Activated naive CD4-positive, alpha-beta T cell treated with anti-CD3 and anti-CD28 coated beads, Interleukin-2, amount 10 ng/mL, durations not matched to agents 7 days and 5 days (primary cell): ENCODE measurements around the gene BIRC3.
"Not testable (repeated sequence)": the region's sequence is repeated elsewhere in the genome, so short reads cannot be mapped to it uniquely, and the experiment has no call there.

ENCODE experiments used
- CTCF ChIA-PET: fragments of 350-600 bp; sonication (Branson Sonifier 250); formaldehyde crosslinking; loops from one replicate; lab custom pipeline; 2021; ENCODE audit warnings: antibody characterized with exemption; lab: Charles Lee
- DNase-seq: peaks from one replicate; pipeline ENCODE4 v3.0.0-alpha.2; 2020
- H3K27ac Mint-ChIP-seq: one replicate; pipeline ENCODE4 v1.8.0; 2021; ENCODE audit warnings: mild to moderate bottlenecking, moderate library complexity, mixed read lengths
- H3K27me3 Mint-ChIP-seq: one replicate; pipeline ENCODE4 v1.8.0; 2021; ENCODE audit warnings: mild to moderate bottlenecking, mixed read lengths
- H3K36me3 Mint-ChIP-seq: one replicate; pipeline ENCODE4 v1.8.0; 2021; ENCODE audit warnings: mixed read lengths
- H3K4me1 Mint-ChIP-seq: one replicate; pipeline ENCODE4 v1.8.0; 2021; ENCODE audit warnings: mixed read lengths
- H3K4me3 Mint-ChIP-seq: one replicate; pipeline ENCODE4 v1.8.0; 2021; ENCODE audit warnings: mild to moderate bottlenecking, moderate library complexity, mixed read lengths
- H3K9me3 Mint-ChIP-seq: one replicate; pipeline ENCODE4 v1.8.0; 2021; ENCODE audit warnings: mixed read lengths

Gene BIRC3

GRCh38 chr11:102284008-102284407, 33.3 kb upstream of the BIRC3 start:
- CTCF ChIA-PET = interaction anchor here (0.9 to 2.8 kb wide), 7 partner anchors 10 to 383 kb away, joined by 3 to 9 read pairs (median 5); no protein-coding TSS in a partner anchor
- H3K36me3 Mint-ChIP-seq = no peaks in the 10 kb centered on the region
- H3K27ac Mint-ChIP-seq = no peak overlapping the region
- H3K9me3 Mint-ChIP-seq = no peaks in the 10 kb centered on the region
- H3K27me3 Mint-ChIP-seq = peaks cover 11% of the 10 kb centered on the region
- peaks cover 27% of the 10 kb centered on the region for H3K4me1 Mint-ChIP-seq
- no peak overlapping the region for H3K4me3 Mint-ChIP-seq
- DNase-seq = no peak

GRCh38 chr11:102286292-102286691, 31.0 kb upstream of the BIRC3 start:
- Mint-ChIP-seq H3K4me1 (peaks cover 26% of the 10 kb centered on the region), H3K27me3 (peaks cover 7% of the 10 kb centered on the region), H3K27ac (no peak overlapping the region), H3K4me3 (no peak overlapping the region), H3K36me3 (no peaks in the 10 kb centered on the region), H3K9me3 (no peaks in the 10 kb centered on the region)
- DNase-seq = no peak
- CTCF ChIA-PET = interaction anchor here (0.7 to 10.7 kb wide), 5 partner anchors 18 to 58 kb away, joined by 3 to 136 read pairs (median 3); partner anchors contain the start of gene BIRC2

- H3K9me3 Mint-ChIP-seq = no peaks in the 10 kb centered on the region
- H3K27me3 Mint-ChIP-seq = peaks cover 4% of the 10 kb centered on the region
- CTCF ChIA-PET = interaction anchor here (0.6 to 10.7 kb wide), 24 partner anchors 8 to 378 kb away, joined by 3 to 136 read pairs (median 6); partner anchors contain the start of genes BIRC2 and BIRC3
- no peak overlapping the region for H3K27ac Mint-ChIP-seq
- peak; percentile 44 for DNase-seq
- H3K36me3 Mint-ChIP-seq = no peaks in the 10 kb centered on the region
- H3K4me3 Mint-ChIP-seq = no peak overlapping the region
- H3K4me1 Mint-ChIP-seq = peaks cover 32% of the 10 kb centered on the region
These were observed 29.1 kb upstream of the BIRC3 start for GRCh38 chr11:102287964-102288724.

GRCh38 chr11:102288725-102289083, 28.6 kb upstream of the BIRC3 start:
- Mint-ChIP-seq H3K36me3 (no peaks in the 10 kb centered on the region), H3K9me3 (no peaks in the 10 kb centered on the region), H3K27ac (no peak overlapping the region), H3K27me3 (peaks cover 4% of the 10 kb centered on the region), H3K4me1 (peaks cover 32% of the 10 kb centered on the region), H3K4me3 (no peak overlapping the region)
- DNase-seq = no peak
- CTCF ChIA-PET = interaction anchor here (0.6 to 10.7 kb wide), 25 partner anchors 9 to 377 kb away, joined by 3 to 136 read pairs (median 6); partner anchors contain the start of genes BIRC2 and BIRC3

- peaks cover 4% of the 10 kb centered on the region for H3K27me3 Mint-ChIP-seq
- no peak overlapping the region for H3K27ac Mint-ChIP-seq
- DNase-seq = no peak
- CTCF ChIA-PET = interaction anchor here (0.7 to 10.7 kb wide), 14 partner anchors 11 to 376 kb away, joined by 3 to 136 read pairs (median 7); partner anchors contain the start of genes BIRC2 and BIRC3
- H3K9me3 Mint-ChIP-seq = no peaks in the 10 kb centered on the region
- no peak overlapping the region for H3K4me3 Mint-ChIP-seq
- H3K4me1 Mint-ChIP-seq = peaks cover 38% of the 10 kb centered on the region
- no peaks in the 10 kb centered on the region for H3K36me3 Mint-ChIP-seq
These were observed 27.7 kb upstream of the BIRC3 start for GRCh38 chr11:102289592-102289991.

GRCh38 chr11:102291831-102292230, 25.5 kb upstream of the BIRC3 start:
- Mint-ChIP-seq H3K4me3 (no peak overlapping the region), H3K27me3 (no peaks in the 10 kb centered on the region), H3K36me3 (no peaks in the 10 kb centered on the region), H3K4me1 (peaks cover 50% of the 10 kb centered on the region), H3K9me3 (no peaks in the 10 kb centered on the region), H3K27ac (no peak overlapping the region)
- no peak for DNase-seq
- CTCF ChIA-PET = interaction anchor here (1.0 to 10.7 kb wide), 5 partner anchors 22 to 322 kb away, joined by 3 to 136 read pairs (median 12); partner anchors contain the start of gene BIRC2

GRCh38 chr11:102292933-102293332, 24.4 kb upstream of the BIRC3 start:
- peaks cover 44% of the 10 kb centered on the region for H3K4me1 Mint-ChIP-seq
- H3K36me3 Mint-ChIP-seq = peaks cover under 1% of the 10 kb centered on the region
- H3K27me3 Mint-ChIP-seq = no peaks in the 10 kb centered on the region
- H3K9me3 Mint-ChIP-seq = peaks cover 1% of the 10 kb centered on the region
- H3K27ac Mint-ChIP-seq = no peak overlapping the region
- no peak overlapping the region for H3K4me3 Mint-ChIP-seq
- CTCF ChIA-PET = interaction anchor here (0.8 to 10.7 kb wide), 16 partner anchors 9 to 321 kb away, joined by 3 to 136 read pairs (median 12); partner anchors contain the start of gene BIRC2
- no peak for DNase-seq

GRCh38 chr11:102293873-102294601, 23.2 kb upstream of the BIRC3 start:
- H3K4me1 Mint-ChIP-seq = peaks cover 33% of the 10 kb centered on the region
- H3K27me3 Mint-ChIP-seq = no peaks in the 10 kb centered on the region
- H3K4me3 Mint-ChIP-seq = peak overlapping the region; percentile 58
- H3K27ac Mint-ChIP-seq = peak overlapping the region; percentile 16
- no peak for DNase-seq
- peaks cover 7% of the 10 kb centered on the region for H3K36me3 Mint-ChIP-seq
- CTCF ChIA-PET = interaction anchor here (0.6 to 10.7 kb wide), 30 partner anchors 10 to 373 kb away, joined by 3 to 136 read pairs (median 6); partner anchors contain the start of gene BIRC2
- peaks cover 5% of the 10 kb centered on the region for H3K9me3 Mint-ChIP-seq

- Mint-ChIP-seq H3K4me3 (no peak overlapping the region), H3K4me1 (peaks cover 33% of the 10 kb centered on the region), H3K27ac (no peak overlapping the region), H3K9me3 (peaks cover 8% of the 10 kb centered on the region), H3K36me3 (peaks cover 14% of the 10 kb centered on the region), H3K27me3 (no peaks in the 10 kb centered on the region)
- CTCF ChIA-PET = interaction anchor here (0.6 to 10.7 kb wide), 18 partner anchors 11 to 372 kb away, joined by 3 to 136 read pairs (median 10); partner anchors contain the start of gene BIRC2
- no peak for DNase-seq
These were observed 22.2 kb upstream of the BIRC3 start for GRCh38 chr11:102295045-102295444.

GRCh38 chr11:102296757-102297156, 20.5 kb upstream of the BIRC3 start:
- not testable (repeated sequence) for H3K4me3 Mint-ChIP-seq, H3K27ac Mint-ChIP-seq, DNase-seq, H3K27me3 Mint-ChIP-seq
- H3K36me3 Mint-ChIP-seq = peaks cover 20% of the 10 kb centered on the region
- peaks cover 13% of the 10 kb centered on the region for H3K9me3 Mint-ChIP-seq
- peaks cover 45% of the 10 kb centered on the region for H3K4me1 Mint-ChIP-seq
- CTCF ChIA-PET = interaction anchor here (0.8 to 3.5 kb wide), 3 partner anchors 16 to 19 kb away, joined by 3 to 34 read pairs (median 4); no protein-coding TSS in a partner anchor

GRCh38 chr11:102300837-102301236, 16.4 kb upstream of the BIRC3 start:
- H3K27me3 Mint-ChIP-seq, H3K4me3 Mint-ChIP-seq, H3K27ac Mint-ChIP-seq: not testable (repeated sequence)
- peak; percentile 66 for DNase-seq
- Mint-ChIP-seq H3K4me1 (peaks cover 47% of the 10 kb centered on the region), H3K36me3 (peaks cover 38% of the 10 kb centered on the region), H3K9me3 (peaks cover 32% of the 10 kb centered on the region)
- CTCF ChIA-PET = interaction anchor here (0.7 to 1.8 kb wide), 4 partner anchors 11 to 311 kb away, joined by 3 to 9 read pairs (median 4); no protein-coding TSS in a partner anchor

- Mint-ChIP-seq H3K36me3 (peaks cover 38% of the 10 kb centered on the region), H3K4me3 (no peak overlapping the region)
These were observed 15.0 kb upstream of the BIRC3 start for GRCh38 chr11:102302241-102302640.

GRCh38 chr11:102304686-102305085, 12.6 kb upstream of the BIRC3 start:
- Mint-ChIP-seq H3K4me3 (no peak overlapping the region), H3K4me1 (peaks cover 63% of the 10 kb centered on the region), H3K27ac (no peak overlapping the region), H3K27me3 (no peaks in the 10 kb centered on the region), H3K9me3 (peaks cover 30% of the 10 kb centered on the region), H3K36me3 (peaks cover 26% of the 10 kb centered on the region)
- no peak for DNase-seq
- CTCF ChIA-PET = no interaction called here

More at GRCh38 chr11:102302241-102302640, 15.0 kb upstream of the BIRC3 start:
- no peak for DNase-seq
- no peak overlapping the region for H3K27ac Mint-ChIP-seq
- H3K4me1 Mint-ChIP-seq = peaks cover 60% of the 10 kb centered on the region
- no peaks in the 10 kb centered on the region for H3K27me3 Mint-ChIP-seq
- CTCF ChIA-PET = no interaction called here
- peaks cover 32% of the 10 kb centered on the region for H3K9me3 Mint-ChIP-seq
